NK-92 (cell line): ENCODE measurements around the gene SZT2.

ENCODE experiments used
- DNase-seq: peaks from one replicate; lab custom pipeline; 2025; ENCODE audit not compliant: unreplicated experiment; lab: John Stamatoyannopoulos, UW

The SZT2 gene

GRCh38 chr1:43421976-43422750, 32.5 kb downstream of the SZT2 start:
- no peak for DNase-seq

- DNase-seq, result no peak
Measured at GRCh38 chr1:43422995-43423671, 33.4 kb downstream of the SZT2 start.

- no peak for DNase-seq
Measured at GRCh38 chr1:43423672-43424550, 34.2 kb downstream of the SZT2 start.

GRCh38 chr1:43425045-43425444, 35.3 kb downstream of the SZT2 start:
- DNase-seq, result no peak

GRCh38 chr1:43426221-43426620, 36.5 kb downstream of the SZT2 start:
- DNase-seq, result no peak

- DNase-seq, result no peak
Measured at GRCh38 chr1:43427524-43427923, 37.8 kb downstream of the SZT2 start.

GRCh38 chr1:43427941-43428340, 38.2 kb downstream of the SZT2 start:
- no peak for DNase-seq

- DNase-seq, result no peak
Measured at GRCh38 chr1:43430831-43431230, 41.1 kb downstream of the SZT2 start.

GRCh38 chr1:43431676-43432075, 42.0 kb downstream of the SZT2 start:
- DNase-seq, result no peak

- DNase-seq, result no peak
Measured at GRCh38 chr1:43432171-43432860, 42.6 kb downstream of the SZT2 start.

- no peak for DNase-seq
Measured at GRCh38 chr1:43432907-43433306, 43.2 kb downstream of the SZT2 start.

- no peak for DNase-seq
Measured at GRCh38 chr1:43434256-43434655, 44.6 kb downstream of the SZT2 start.

GRCh38 chr1:43435146-43436145, 45.7 kb downstream of the SZT2 start:
- DNase-seq, result no peak

- DNase-seq, result no peak
Measured at GRCh38 chr1:43436371-43436770, 46.7 kb downstream of the SZT2 start.

GRCh38 chr1:43437031-43437973, 47.6 kb downstream of the SZT2 start:
- no peak for DNase-seq

- DNase-seq, result no peak
Measured at GRCh38 chr1:43438006-43438405, 48.3 kb downstream of the SZT2 start.

- no peak for DNase-seq
Measured at GRCh38 chr1:43438576-43438952, 48.9 kb downstream of the SZT2 start.

- no peak for DNase-seq
Measured at GRCh38 chr1:43438953-43439581, 49.4 kb downstream of the SZT2 start.
